Fibroblast of the aortic adventitia (primary cell): ENCODE data around the gene SLC25A22. TPM values are rescaled to one million over a fixed set of nuclear protein-coding genes. Genes with fewer than 3 reads are reported as not detected.
A peak's percentile ranks its signal among the peaks of the same experiment; 100 is the strongest.

Source experiments
- DNase-seq: peaks from one replicate; pipeline ENCODE4 v3.0.0-alpha.2; 2010; ENCODE audit warnings: low read depth
- H3K4me3 ChIP-seq: 2 replicates; pipeline ENCODE4 v1.5.1; 2011; ENCODE audit warnings: low read depth, mild to moderate bottlenecking, control low read depth, low read length, moderate library complexity
- total RNA-seq: library from RNA; depleted of rRNA; stranded (reverse); fragments of >200 nt; gene quantifications from 2 replicates; pipeline ENCODE4 v1.2.3, GENCODE V29; 2012; ENCODE audit warnings: low replicate concordance
- TF ChIP-seq, protein P1 (sequence below): IDR thresholded peaks from 2 replicates; pipeline ENCODE4 v1.5.1; 2011; ENCODE audit warnings: mild to moderate bottlenecking, low read length, control low read depth, inconsistent platforms; ENCODE audit not compliant: insufficient read depth

Gene SLC25A22
- total RNA-seq, 1 donor = 16.7 TPM

DNA sequence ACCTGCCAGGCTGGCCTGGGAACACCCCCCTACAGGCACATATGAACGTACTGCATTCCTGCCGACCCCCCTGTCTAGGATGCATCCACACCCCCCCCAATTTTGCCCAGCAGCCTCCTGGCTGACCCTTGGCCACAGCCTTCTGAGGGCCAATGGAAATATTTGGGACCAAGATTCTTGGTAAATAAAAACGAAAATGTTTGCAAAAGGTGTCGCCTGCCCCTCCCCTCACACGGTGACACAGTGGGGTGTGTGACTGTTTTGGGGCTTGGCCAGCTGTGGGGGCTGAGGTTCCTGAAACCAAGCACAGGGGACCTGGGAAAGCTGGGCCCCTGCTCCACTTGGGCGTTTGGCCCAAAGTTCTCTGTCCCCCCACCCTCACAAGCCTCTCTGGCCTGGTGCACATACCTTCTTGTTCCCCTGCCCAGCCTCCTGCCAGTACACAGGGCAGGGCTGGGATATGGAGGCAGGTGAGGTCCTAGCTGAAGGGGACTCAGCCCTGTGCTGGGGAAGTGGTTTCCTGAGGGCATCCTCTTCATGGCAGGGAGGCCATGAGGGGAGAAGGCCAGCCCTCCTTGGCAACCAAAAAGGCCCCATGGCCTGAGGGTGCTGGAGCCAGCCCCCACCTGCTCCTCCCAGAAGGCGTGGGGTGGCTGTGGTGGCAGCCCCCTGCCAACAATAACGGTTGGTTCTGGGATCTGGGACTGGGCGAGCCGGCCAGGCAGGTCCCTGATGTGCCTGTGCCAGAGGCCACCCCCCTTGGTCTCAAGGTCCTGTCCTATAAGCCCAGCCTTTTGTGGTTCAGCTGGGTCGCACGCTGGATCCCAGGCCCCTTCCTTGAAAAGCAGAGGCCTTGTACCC is 27.5 kb upstream of the SLC25A22 start:
- TF ChIP-seq, protein P1, sequence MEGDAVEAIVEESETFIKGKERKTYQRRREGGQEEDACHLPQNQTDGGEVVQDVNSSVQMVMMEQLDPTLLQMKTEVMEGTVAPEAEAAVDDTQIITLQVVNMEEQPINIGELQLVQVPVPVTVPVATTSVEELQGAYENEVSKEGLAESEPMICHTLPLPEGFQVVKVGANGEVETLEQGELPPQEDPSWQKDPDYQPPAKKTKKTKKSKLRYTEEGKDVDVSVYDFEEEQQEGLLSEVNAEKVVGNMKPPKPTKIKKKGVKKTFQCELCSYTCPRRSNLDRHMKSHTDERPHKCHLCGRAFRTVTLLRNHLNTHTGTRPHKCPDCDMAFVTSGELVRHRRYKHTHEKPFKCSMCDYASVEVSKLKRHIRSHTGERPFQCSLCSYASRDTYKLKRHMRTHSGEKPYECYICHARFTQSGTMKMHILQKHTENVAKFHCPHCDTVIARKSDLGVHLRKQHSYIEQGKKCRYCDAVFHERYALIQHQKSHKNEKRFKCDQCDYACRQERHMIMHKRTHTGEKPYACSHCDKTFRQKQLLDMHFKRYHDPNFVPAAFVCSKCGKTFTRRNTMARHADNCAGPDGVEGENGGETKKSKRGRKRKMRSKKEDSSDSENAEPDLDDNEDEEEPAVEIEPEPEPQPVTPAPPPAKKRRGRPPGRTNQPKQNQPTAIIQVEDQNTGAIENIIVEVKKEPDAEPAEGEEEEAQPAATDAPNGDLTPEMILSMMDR = no peak
- no peak for DNase-seq
- H3K4me3 ChIP-seq = no peak overlapping the region

DNA sequence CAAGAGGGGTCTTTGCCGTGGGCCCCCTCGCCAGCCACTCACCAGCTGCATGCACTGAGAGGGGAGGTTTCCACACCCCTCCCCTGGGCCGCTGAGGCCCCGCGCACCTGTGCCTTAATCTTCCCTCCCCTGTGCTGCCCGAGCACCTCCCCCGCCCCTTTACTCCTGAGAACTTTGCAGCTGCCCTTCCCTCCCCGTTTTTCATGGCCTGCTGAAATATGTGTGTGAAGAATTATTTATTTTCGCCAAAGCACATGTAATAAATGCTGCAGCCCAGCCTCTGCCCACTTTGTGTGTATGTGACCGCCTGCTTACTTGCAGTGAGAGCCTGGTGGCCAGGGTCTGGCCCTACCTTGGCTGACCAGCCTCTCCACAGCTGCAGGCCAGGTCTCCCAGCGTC is 26.9 kb upstream of the SLC25A22 start:
- TF ChIP-seq, protein P1 = no peak
- no peak for DNase-seq
- no peak overlapping the region for H3K4me3 ChIP-seq

DNA sequence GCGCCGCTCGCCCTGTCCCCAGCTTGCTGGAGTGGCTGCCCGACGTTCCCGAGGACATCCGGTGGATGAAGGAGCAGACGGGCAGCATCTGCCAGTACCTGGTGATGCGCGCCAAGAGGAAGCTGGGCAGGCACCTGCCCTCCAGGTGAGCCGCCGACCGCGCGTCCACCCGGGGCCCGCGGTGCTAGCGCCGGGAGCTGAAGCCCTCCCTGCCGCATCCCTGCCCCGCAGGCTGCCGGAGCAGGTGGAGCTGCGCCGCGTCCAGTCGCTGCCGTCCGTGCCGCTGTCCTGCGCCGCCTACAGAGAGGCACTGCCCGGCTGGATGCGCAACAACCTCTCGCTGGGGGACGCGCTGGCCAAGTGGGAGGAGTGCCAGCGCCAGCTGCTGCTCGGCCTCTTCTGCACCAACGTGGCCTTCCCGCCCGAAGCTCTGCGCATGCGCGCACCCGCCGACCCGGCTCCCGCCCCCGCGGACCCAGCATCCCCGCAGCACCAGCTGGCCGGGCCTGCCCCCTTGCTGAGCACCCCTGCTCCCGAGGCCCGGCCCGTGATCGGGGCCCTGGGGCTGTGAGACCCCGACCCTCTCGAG is 26.3 kb upstream of the SLC25A22 start:
- no peak overlapping the region for H3K4me3 ChIP-seq
- no peak for DNase-seq
- TF ChIP-seq, protein P1 = no peak

DNA sequence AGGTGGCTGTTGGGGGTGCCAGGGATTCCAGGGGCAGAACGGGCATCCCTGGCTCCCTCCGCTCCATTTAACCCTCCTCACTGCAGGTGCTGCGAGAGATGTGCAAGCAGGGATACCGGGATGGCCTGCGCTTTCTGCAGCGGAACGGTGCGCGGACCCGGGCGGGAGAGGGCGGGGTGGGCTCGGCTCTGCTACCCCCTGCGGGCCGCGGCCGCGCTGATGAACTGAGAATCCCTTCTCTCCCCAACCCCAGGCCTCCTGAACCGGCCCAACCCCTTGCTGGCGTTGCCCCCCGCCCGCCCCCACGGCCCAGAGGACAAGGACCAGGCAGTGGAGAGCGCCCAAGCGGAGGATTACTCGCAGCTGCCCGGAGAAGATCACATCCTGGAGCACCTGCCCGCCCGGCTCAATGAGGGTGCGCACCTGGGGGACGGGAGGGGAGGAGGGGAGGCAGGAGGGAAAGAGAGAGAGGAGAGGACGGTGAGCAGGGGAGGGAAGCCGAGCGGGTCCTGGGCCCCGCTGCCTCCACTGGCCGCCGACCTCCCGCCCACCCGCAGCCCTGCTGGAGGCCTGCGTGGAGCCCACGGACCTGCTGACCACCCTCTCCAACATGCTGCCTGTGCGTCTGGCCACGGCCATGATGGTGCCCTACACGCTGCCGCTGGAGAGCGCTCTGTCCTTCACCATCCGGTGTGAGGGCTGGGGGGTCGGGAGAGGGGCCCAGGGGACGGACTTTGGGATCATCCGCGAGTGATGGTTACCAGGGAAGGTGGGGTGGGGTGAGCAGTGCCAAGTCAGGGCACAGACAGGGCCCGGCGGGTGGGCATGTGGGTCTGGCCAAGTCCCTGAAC is 25.6 kb upstream of the SLC25A22 start:
- DNase-seq = no peak
- no peak overlapping the region for H3K4me3 ChIP-seq
- TF ChIP-seq, protein P1 = no peak

DNA sequence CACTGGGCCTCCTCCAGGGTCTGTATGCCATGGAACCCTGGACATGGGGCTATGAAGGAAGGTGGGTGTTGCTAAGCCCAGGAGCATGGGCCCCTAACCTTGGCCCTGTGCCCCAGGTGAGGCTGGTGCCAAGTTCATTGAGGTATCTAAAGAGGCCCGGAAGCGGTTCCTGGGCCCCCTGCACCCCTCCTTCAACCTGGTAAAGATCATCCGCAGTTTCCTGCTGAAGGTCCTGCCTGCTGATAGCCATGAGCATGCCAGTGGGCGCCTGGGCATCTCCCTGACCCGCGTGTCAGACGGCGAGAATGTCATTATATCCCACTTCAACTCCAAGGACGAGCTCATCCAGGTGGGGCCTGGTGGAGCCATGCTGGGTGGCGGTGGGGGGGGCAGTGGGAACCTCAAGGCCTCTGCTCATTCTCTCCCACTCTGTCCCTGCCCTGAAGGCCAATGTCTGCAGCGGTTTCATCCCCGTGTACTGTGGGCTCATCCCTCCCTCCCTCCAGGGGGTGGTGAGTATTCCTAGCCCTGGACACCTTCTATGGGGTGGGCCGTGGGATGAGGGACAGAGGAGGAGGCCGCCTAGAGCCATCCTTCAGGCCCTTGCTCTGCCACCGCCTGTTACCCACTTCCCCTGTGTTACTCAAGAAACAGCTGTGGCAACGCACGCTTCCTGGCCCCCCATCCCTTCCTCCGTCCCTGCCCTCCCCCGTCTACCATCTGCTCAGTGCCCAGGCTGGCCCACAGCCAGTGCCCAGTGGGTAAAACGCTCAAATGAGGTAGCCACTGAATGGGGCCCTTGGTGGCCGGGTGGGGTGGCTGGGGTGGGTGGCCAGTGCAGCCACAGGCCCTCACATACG is 23.7 kb upstream of the SLC25A22 start:
- H3K4me3 ChIP-seq = peak overlapping the region; percentile 88
- TF ChIP-seq, protein P1 = no peak
- no peak for DNase-seq
